T-helper 1 cell treated with Interleukin-12 subunit alpha and Interleukin-12 subunit beta and Interleukin-4 antibody, amounts not matched to agents 30 ng/mL and 1 ng/mL, for 36 hours (primary cell): ENCODE results near the gene ARHGAP23. TPM values are rescaled to one million over a fixed set of nuclear protein-coding genes. Genes with fewer than 3 reads are reported as not detected.
"Not testable (repeated sequence)": the region's sequence is repeated elsewhere in the genome, so short reads cannot be mapped to it uniquely, and the experiment has no call there.

Source experiments
- intact Hi-C: fragments of 100-400 bp; cut with micrococcal nuclease; formaldehyde crosslinking; loops from one replicate; pipeline ENCODE4 v1.15.1; 2024
- total RNA-seq: library from RNA; stranded (reverse); gene quantifications from 2 replicates; pipeline ENCODE4 v1.2.3, GENCODE V29; 2022

ARHGAP23 gene
- total RNA-seq, 1 donor from 2014 or later: 2.1 TPM

GRCh38 chr17:38458521-38458920 lies 30.3 kb downstream of the ARHGAP23 start:
- intact Hi-C loops: no loop called here

GRCh38 chr17:38459567-38459966 lies 31.3 kb downstream of the ARHGAP23 start:
- intact Hi-C loops: no loop called here

- intact Hi-C loops: no loop called here
These were observed 31.9 kb downstream of the ARHGAP23 start for GRCh38 chr17:38460082-38460715.

- intact Hi-C loops: no loop called here
These were observed 32.7 kb downstream of the ARHGAP23 start for GRCh38 chr17:38460716-38461630.

GRCh38 chr17:38461683-38462082 lies 33.4 kb downstream of the ARHGAP23 start:
- intact Hi-C loops: no loop called here

GRCh38 chr17:38463451-38463858 lies 35.2 kb downstream of the ARHGAP23 start:
- intact Hi-C loops: no loop called here

- intact Hi-C loops: no loop called here
These were observed 36.0 kb downstream of the ARHGAP23 start for GRCh38 chr17:38464251-38464722.

- intact Hi-C loops: no loop called here
These were observed 36.6 kb downstream of the ARHGAP23 start for GRCh38 chr17:38464723-38465390.

- intact Hi-C loops: no loop called here
These were observed 37.4 kb downstream of the ARHGAP23 start for GRCh38 chr17:38465391-38466345.

GRCh38 chr17:38466346-38467315 lies 38.4 kb downstream of the ARHGAP23 start:
- intact Hi-C loops: no loop called here

- intact Hi-C loops: no loop called here
These were observed 39.2 kb downstream of the ARHGAP23 start for GRCh38 chr17:38467491-38467890.

GRCh38 chr17:38469875-38470274 lies 41.6 kb downstream of the ARHGAP23 start:
- intact Hi-C loops: no loop called here

- intact Hi-C loops: not testable (repeated sequence)
These were observed 43.0 kb downstream of the ARHGAP23 start for GRCh38 chr17:38471253-38471652.

GRCh38 chr17:38474666-38475065 lies 46.4 kb downstream of the ARHGAP23 start:
- intact Hi-C loops: not testable (repeated sequence)

- intact Hi-C loops: no loop called here
These were observed 48.3 kb downstream of the ARHGAP23 start for GRCh38 chr17:38476549-38476948.

- intact Hi-C loops: not testable (repeated sequence)
These were observed 49.2 kb downstream of the ARHGAP23 start for GRCh38 chr17:38477417-38477816.

GRCh38 chr17:38477951-38478350 lies 49.7 kb downstream of the ARHGAP23 start:
- intact Hi-C loops: not testable (repeated sequence)

GRCh38 chr17:38478667-38479066 lies 50.4 kb downstream of the ARHGAP23 start:
- intact Hi-C loops: not testable (repeated sequence)

GRCh38 chr17:38482039-38482699 lies 53.9 kb downstream of the ARHGAP23 start:
- intact Hi-C loops: loop anchor here (1.0 kb wide), 1 partner anchor 31 kb away; no protein-coding TSS in a partner anchor
